HG03378 (cell line): ENCODE data around the gene AK9.
A peak's percentile ranks its signal among the peaks of the same experiment; 100 is the strongest.

ENCODE experiments used
- ATAC-seq: cut with Tn5 transposase; IDR thresholded peaks from one replicate; pipeline ENCODE4 v1.9.1; 2021; ENCODE audit warnings: mild to moderate bottlenecking, moderate library complexity; ENCODE audit not compliant: unreplicated experiment

Gene AK9

DNA sequence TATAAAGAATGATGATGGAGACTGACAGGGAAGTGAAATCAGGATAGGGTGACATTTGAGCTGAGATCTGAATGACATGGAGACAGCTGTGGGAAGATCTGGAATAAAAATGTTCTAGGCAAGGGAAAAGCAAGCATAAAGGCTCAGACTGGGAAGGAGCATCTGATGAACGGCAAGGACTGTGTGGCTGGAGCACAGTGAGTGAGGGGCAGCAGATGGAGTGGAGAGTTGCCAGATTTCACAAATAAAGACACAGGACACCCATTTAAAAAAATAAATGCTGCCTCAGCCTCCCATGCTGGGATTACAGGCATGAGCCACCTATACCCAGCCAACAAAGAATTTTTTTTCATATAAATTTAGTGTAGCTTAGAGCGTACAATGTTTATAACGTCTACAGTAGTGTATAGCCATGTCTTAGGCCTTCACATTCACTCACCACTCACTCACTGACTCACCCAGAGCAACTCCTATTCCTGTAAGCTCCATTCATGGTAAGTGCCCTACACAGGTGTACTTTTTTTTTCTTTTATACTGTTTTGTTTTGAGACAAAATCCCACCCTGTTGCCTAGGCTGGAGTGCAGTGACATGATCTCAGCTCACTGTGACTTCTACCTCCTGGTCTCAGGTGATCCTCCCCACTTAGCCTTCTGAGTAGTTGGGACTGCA, 205.6 kb downstream of the AK9 start:
- ATAC-seq: no peak

DNA sequence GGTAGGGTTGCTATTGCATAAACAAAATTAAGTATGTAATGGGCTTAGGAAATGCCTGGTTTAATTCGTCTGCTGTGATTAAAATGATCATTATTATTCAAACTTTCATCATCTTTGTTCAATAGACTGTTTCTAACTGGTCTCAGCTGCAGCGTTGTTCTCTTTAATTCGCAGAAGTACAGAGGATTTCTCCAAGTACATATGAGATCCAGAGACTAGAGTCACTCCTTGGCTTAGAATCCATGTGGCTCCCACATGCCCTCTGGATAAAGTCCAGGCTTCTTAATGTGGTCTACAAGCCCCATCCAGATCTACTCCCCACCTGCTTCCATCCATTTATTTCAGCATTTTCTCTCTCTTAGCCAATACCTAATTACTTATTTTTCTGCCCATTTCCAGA, 206.9 kb downstream of the AK9 start:
- no peak for ATAC-seq

GRCh38 chr6:109483735-109484057, 207.3 kb downstream of the AK9 start:
- no peak for ATAC-seq

- ATAC-seq: peak; percentile 60
Observed at GRCh38 chr6:109482905-109483734, 207.9 kb downstream of the AK9 start, which contains the start of gene ZBTB24. Gene ZBTB24 (minus strand): TSS chr6:109483219. CDS start chr6:109482026, 1,193 bp downstream.

DNA sequence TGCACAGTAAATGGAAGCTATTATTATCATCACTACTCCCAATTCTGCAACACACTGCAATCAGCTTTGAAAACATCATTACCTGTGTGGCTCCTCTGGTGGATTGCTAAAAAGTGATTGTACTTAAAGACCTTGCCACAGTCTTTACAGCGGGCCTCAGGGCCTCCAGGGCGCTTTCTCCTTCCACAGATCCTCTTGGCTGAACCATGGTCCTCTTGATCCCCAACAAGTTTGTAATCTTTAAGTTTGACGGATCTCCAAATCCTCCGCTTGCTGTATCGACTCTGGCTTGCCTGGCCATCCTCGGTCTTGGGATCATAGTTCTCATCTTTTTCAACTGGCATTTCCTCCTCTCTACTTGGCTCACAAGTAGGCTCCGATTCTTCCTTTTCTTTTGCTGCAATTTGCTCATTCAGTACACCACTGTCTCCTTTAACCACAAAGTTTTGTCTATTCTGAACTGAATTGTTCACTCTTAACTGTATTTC, 210.0 kb downstream of the AK9 start:
- no peak for ATAC-seq

DNA sequence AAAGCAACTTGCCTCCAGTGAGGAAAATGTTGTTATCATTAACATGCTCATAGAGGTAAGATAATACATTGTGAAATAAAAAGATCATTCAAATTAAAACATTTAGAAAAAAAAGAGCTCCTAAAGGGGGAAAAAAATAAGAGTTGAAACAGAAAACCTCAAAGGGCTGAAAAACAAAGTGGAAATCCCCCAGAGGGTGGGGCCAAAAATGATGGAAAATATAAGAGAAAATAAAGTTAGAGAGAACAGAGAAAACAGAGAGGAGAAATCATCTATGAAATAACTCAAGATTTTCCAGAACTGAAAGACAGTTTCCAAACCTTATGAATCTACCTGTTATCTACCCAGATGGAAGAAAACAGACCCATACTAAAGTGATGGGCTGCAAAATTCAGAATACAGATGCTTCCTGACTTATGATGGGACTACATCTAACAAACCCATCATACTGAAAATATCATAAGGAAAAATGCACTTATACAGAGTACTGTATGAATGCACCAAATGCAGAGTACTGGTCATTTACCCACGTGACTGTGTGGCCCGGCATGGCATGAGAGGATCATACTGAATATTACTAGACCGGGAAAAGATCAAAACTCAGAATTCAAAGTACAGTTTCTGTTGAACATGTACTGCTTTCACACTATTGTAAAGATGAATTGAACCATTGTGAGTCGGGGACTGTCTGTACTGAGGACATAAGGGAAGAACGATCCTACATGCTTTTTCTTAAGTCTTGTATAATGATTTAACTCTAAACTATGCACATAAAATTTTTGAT, 212.0 kb downstream of the AK9 start:
- ATAC-seq: no peak

- ATAC-seq: no peak
Observed at GRCh38 chr6:109478222-109478805, 212.7 kb downstream of the AK9 start.

DNA sequence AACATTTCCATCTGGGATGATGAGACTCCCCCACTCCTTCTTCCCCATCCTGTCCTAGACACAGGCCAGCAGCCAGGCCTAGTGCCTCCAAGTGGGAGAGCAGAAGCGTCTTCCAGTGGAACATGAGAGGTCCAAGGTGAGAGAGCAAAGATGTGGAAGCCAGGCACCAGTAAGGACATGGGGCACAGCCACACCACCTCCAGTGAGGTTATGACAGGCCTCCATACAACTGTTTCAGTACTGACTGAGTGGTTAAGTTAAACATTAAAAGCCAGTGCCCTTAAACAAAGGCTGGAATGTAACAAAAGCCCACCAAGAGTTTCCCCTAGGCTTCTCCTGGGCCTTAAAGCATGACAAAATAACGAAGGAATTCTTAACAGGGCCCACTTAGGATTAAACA, 213.3 kb downstream of the AK9 start:
- no peak for ATAC-seq

DNA sequence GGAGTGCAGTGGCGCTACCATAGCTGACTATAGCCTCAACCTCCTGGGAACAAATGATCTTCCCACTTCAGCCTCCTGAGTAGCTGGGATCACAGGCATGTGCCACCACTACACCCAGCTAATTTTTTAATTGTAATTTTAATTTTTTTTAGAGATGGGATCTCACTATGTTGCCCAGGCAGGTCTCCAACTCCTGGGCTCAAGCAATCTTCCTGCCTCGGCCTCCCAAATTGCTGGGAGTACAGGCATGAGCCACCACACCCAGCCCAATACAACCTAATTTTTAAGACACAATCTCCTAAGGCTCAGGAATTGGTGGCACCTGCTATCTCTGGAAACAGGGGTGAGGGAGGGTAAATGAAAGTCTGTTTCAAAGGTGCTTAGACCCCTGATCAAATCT, 213.8 kb downstream of the AK9 start:
- ATAC-seq: no peak

- ATAC-seq: no peak
Observed at GRCh38 chr6:109475625-109476024, 215.4 kb downstream of the AK9 start.

DNA sequence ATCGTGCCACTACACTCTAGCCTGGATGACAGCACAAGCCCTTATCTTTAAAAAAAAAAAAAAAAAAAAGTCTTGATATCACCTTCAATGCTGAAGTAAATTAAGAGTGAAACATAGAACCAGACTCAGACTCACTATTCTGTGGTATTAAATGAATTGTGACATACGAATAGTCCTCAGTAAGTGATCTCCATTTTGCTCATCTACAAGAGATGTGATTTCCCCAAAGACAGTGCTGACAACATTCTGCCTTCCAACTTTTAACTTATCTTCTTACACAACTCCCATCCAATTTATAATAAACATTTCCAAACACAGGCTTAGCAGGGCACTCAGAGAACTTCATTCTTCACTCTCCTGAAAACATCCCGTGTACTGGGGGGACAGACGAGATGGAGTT, 216.0 kb downstream of the AK9 start:
- no peak for ATAC-seq

GRCh38 chr6:109473120-109473519, 217.9 kb downstream of the AK9 start:
- ATAC-seq: no peak

- ATAC-seq: peak; percentile 68
Observed at GRCh38 chr6:109472132-109472995, 218.6 kb downstream of the AK9 start.

- ATAC-seq: no peak
Observed at GRCh38 chr6:109471105-109471810, 219.7 kb downstream of the AK9 start.

GRCh38 chr6:109469591-109470189, 221.3 kb downstream of the AK9 start:
- ATAC-seq: no peak

DNA sequence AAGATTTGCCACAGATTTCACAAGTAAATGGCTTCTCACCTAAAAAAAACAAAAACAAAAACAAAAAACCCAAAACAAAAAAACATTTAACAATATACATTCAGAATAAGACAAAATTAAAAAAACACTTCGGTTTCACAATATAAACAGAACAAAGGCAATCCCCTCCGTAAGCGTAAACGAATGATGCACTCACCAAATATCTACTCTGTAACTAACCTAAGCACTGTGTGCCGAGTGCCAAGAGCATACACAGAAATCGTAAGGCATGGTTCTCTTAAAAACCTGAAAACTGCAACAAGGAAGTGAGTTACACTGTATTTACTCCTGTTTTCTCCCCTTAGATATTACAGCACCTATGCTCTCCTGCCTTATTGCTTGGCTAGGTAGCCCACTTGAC, 223.3 kb downstream of the AK9 start:
- no peak for ATAC-seq

GRCh38 chr6:109466212-109466923, 224.6 kb downstream of the AK9 start:
- no peak for ATAC-seq

- no peak for ATAC-seq
Observed at GRCh38 chr6:109465772-109466171, 225.2 kb downstream of the AK9 start.
